ENCODE results near the gene RNF183.
"Not testable (repeated sequence)": the region's sequence is repeated elsewhere in the genome, so short reads cannot be mapped to it uniquely, and the experiment has no call there.

The RNF183 gene

DNA sequence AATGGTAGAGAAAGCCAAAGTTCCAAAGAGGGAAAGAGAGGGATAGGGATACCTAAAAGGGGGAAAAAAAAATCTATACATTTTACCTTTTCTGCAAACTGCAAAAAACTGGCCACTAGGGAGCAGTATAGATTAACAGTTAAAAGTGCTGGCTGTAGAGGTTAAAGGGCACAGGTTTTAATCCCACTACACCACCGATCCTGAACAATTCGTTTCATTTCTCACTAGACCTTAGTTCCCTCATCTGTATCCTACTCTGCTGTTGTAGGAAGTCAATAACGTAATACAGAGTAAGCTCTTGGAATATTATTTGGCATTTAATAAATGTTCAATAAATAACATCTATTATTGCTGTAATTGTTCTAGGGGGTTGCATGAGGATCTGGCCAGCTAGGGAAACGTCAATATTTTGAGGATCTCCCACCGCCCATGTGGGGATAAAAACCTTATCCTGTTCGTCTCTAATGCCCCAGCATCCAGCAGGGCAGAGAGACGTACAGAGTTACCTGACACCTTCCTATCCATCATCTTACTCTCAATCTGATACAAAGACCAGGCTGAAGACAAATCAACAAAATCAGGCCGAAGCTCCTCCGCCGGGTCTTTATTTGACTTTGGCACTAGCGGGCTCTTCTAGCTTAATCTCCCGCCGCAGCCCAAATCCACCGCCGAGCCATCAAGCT is 28.6 kb downstream of the RNF183 start:
- no peak for DNase-seq (ENCODE audit: low read depth in 3 of 3)

DNA sequence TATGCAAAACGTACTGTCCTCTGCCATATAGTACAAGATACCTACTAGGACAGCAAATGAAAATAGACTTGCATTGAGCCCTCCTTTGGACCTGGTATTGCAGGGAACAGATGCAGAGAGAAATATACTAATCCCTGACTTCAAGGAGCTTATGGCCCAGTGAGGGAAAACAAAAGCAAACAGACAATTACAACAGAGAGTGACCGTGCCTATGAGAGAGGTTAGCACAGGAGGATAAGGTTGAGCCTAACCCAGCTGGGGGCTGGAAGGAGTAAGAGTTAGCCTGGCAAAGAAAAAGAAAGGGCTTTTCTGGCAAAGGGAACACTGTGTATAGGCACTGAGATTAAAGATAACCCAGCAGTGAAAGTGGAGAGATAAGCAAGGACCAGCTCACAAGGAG is 33.3 kb downstream of the RNF183 start:
- no peak for DNase-seq (ENCODE audit: low read depth in 3 of 3)

DNA sequence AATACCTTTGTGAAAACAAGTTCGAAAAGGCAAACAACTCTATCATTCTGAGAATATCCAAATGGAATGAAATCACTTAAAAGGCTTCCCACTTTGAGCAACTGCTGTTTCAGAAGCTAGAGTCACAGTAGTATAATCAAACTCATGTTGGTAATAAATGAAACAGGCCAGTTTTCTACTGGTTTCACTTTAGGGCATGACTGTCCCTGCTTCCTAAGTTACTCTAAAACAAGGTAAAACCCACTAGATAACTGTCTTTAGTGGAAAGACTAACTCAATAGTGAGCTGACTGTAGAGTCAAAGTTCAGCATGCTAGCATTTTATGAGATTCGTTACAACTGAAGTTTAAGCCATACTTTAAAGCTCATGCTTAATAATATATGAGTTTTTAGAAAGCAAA is 33.8 kb downstream of the RNF183 start:
- no peak for DNase-seq (ENCODE audit: low read depth in 3 of 3)

DNA sequence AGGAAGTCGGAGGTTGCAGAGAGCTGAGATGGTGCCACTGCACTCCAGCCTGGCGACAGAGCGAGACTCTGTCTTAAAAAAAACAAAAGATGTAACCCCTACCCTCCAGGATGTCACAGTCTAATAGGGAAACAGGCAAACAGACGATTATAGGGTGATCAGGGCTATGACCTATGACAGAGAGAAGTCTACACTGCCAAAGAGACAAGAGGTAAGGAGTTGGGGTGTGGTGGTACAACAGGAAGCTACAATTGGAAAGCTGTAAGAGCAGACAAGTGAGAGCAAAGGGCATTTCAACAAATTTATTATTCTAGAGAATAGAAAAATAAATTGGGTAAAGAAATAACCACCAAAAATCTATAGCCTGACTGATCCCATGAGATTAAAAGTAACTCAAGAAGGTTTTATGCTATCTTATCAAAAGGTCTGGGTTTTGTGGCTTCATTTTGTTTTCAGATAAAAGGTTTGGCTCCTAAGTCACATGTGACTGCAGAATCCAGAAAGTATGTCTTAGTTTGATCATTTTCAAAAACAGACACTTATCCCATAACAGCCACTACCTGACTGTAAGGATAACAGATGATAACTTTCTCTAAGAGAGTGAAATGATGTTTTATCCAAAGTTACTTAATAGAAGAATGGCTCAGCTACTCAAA is 35.1 kb downstream of the RNF183 start:
- no peak for DNase-seq (ENCODE audit: low read depth in 3 of 3)

DNA sequence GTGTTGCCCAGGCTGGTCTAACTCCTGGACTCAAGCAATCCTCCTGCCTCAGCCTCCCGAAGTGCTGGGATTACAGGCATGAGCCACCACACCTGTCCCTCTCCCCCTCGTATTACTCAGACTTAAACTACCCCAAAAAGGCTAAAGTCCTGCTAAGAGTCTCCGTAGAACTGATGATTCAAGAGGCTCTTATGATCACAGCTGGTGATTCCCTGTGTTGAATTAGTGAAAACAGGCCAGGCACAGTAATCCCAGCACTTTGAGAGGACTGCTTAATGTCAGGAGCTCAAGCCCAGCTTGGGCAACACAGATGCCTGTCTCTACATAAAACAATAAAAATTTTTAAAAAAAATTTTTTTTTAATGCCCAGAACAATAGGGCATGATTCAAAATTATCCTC is 37.0 kb downstream of the RNF183 start:
- DNase-seq (ENCODE audit: low read depth in 3 of 3), result no peak

DNA sequence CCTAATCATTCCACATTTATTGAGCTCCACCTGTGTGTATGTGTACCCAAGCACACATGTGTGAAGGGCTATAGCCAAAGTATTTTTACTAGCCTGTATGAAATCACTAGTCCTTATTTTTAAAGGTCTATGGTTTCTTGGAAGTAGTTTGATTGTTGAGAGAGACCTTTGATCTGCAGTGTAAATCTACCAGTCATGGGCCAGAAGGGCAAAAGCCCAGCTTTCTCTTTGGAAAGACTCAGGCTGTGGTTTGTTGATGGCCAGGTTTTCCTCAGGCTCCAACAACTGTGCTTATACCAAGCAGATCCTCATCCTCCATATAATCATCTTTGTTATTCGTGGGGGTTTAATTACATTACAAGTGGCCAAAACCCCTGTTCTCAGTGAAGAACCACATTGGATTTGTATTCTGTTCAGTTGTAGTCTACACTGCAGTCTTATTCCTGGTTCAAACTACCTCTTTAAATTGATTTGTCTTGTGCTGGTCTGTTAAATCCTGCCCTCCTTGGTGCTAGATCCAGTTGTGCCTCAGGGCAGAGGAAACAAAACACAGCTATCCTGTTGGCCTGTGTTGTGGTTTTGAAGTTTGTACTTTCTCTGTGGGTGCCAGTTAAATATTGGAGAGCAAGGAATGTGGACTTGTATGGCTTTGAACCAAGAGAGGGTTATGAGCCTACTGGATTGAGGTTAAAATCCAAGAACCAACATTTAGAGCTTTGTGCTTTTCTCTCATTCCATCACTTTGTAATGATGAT is 41.1 kb downstream of the RNF183 start:
- no peak for DNase-seq (ENCODE audit: low read depth in 3 of 3)

DNA sequence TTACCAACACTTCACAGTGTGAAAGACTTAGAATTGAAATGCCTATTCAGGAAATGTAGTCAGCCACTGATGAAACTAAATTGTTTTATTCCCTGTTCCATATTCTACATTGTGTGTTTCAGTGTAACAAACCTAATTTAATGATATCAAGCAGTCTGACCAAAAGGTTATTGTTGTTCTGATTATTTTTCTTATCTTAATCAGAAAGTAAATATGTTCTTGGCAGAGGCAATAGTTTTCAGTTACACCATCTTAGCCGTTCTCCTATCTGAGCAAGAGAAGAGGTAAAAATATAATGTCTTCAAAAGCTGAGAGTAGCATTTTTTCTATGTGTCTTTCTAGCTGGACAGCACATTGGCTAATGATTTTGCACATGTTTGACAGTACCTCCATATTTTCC is 44.9 kb downstream of the RNF183 start:
- no peak for DNase-seq (ENCODE audit: low read depth in 3 of 3)

DNA sequence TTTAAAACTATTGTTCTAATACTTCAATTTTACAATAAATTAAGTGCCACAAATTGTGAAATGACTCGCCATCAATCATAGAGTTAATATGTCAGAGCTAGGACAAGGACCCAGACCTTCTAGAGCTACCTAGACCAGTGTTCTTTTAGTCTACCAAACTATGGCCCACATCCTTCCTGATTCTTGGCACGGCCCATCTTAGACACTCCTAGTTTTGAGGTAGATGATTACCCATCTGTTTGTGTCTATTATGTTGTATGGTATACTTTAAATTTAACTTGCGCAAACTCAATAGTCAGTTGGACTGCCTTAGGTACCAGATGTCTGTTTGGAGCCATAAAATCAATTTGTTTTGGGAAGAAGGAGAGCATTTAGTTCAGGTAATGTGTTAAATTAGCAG is 45.3 kb downstream of the RNF183 start:
- DNase-seq (ENCODE audit: low read depth in 3 of 3), result no peak

DNA sequence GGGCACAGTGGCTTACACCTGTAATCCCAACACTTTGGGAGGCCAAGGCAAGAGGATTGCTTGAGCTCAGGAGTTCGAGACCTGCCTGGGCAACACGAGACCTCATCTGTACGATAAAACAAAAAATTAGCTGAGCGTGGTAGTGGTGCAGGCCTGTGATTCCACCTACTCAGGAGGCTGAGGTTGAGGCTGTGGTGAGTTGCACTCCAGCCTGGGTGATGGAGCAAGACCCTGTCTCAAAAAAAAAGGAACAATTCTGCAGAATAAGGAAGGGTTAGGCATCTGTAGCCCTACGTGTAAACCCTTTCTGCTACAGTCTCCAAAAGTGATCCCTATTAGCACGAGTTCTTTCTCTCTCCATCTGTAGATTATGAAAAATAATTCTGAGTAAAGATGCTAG is 47.7 kb downstream of the RNF183 start:
- DNase-seq (ENCODE audit: low read depth in 3 of 3), result no peak

DNA sequence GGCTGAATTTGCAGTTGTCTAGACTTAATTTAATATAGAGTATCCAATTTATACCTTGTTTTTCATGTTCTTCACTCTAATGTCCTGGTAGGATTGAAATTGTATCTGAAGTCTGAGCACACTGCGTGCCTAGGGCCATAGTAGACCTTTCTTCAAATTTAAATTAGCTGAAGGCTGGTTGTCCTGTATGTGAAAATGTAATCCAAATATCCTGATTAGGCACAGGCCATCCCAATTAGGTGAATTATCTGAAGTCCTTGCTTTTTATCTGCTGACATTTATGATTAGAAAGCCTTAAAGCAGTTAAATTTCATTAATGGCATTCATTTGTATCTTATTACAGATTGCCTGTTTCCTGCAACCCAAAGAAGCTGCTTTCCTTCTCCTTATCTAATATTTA is 48.2 kb downstream of the RNF183 start:
- DNase-seq (ENCODE audit: low read depth in 3 of 3), result no peak

DNA sequence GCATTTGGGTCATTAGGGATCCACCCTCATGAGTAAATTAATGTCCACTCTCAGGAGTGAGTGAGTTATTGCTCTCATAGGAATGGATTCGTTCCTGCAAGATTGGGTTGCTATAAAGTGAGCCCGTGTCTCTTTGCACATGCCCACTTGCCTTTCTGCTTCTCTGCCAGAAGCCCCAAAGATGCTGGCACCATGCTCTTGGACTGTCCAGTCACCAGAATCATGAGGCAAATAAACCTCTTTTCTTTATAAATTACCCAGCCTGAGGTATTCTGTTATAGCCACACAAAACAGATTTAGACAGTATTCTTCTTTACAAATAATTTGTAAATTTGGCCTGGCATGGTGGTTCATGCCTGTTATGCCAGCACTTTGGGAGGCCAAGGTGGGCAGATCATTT is 52.4 kb downstream of the RNF183 start:
- DNase-seq (ENCODE audit: low read depth in 3 of 3), result no peak

DNA sequence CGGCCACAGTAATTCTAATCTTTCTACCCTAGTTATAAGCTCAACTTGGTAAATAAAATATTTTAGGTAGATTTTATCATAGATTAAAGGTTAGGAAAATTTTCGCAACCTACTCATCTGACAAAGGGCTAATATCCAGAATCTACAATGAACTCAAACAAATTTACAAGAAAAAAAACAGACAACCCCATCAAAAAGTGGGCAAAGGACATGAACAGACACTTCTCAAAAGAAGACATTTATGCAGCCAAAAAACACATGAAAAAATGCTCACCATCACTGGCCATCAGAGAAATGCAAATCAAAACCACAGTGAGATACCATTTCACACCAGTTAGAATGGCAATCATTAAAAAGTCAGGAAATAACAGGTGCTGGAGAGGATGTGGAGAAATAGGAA is 53.5 kb downstream of the RNF183 start:
- DNase-seq (ENCODE audit: low read depth in 3 of 3), result not testable (repeated sequence)

DNA sequence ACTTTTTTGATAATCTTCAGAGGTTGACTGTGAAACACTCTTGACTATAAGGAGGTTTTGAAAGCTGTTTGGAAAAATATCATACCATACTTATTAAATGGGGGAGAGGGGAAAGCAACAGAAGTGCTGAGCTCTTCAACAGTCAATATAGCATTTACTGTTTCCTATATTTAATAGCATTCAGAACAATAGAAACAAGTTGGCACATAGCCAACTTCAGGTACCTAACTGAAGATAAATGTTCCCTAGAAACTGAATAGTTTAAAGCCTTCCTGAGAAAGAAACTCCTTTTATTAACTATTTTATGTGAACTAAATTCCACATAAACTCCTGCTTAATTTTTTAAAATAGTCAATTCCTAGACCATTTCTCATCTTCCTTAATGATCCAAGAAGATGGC is 55.5 kb downstream of the RNF183 start:
- no peak for DNase-seq (ENCODE audit: low read depth in 3 of 3)
